A549 (cell line): ENCODE measurements around the gene GIT1.

Source experiments
- CEBPB ChIP-seq, 2 experiments: fragments of >200 bp in 1 of 2; sonication (Bioruptor Twin) in 1 of 2; formaldehyde crosslinking in 1 of 2; IDR thresholded peaks; 2 replicates each; pipeline ENCODE4 v1.6.1; 2012 to 2016
- CHD2 ChIP-seq: fragments of 150-350 bp; IDR thresholded peaks from 2 replicates; pipeline ENCODE4 v1.6.1; 2014; ENCODE audit warnings: low read length; ENCODE audit not compliant: partially characterized antibody
- CTCF ChIP-seq: fragments of >200 bp; sonication (Bioruptor Twin); formaldehyde crosslinking; IDR thresholded peaks from 3 replicates; pipeline ENCODE4 v1.5.1; 2016
- EHF ChIP-seq: fragments of 250-450 bp; sonication (Bioruptor Pico); IDR thresholded peaks from 2 replicates; pipeline ENCODE4 v1.5.0; 2020; ENCODE audit warnings: mild to moderate bottlenecking
- EP300 ChIP-seq, 2 experiments: fragments of >200 bp; sonication (Bioruptor Twin); formaldehyde crosslinking; IDR thresholded peaks; 2 replicates in 1 of 2; 3 replicates in 1 of 2; pipeline ENCODE4 v1.6.1; 2016 to 2017
- JUN ChIP-seq, 2 experiments: fragments of >200 bp; sonication (Bioruptor Twin); formaldehyde crosslinking; IDR thresholded peaks; 2 replicates in 1 of 2; 3 replicates in 1 of 2; pipeline ENCODE4 v1.6.1; 2016 to 2017
- JUNB ChIP-seq: fragments of >200 bp; sonication (Bioruptor Twin); formaldehyde crosslinking; IDR thresholded peaks from 2 replicates; pipeline ENCODE4 v1.6.1; 2016
- KDM5A ChIP-seq: fragments of 200-600 bp; sonication (generic); IDR thresholded peaks from 2 replicates; pipeline ENCODE4 v1.6.1; 2016; ENCODE audit warnings: antibody characterized with exemption, mild to moderate bottlenecking
- POLR2AphosphoS2 ChIP-seq: conservative IDR thresholded peaks from 2 replicates; pipeline ENCODE4 v1.6.1; 2012; ENCODE audit warnings: low read length, improper control_type of control experiment, inconsistent platforms
- RFX5 ChIP-seq: fragments of 450-650 bp; IDR thresholded peaks from 2 replicates; pipeline ENCODE4 v1.7.1; 2014; ENCODE audit warnings: antibody characterized with exemption, mild to moderate bottlenecking, moderate library complexity
- ZFP36 ChIP-seq: fragments of 450-650 bp; IDR thresholded peaks from 2 replicates; pipeline ENCODE4 v1.6.1; 2014; ENCODE audit warnings: borderline replicate concordance; ENCODE audit not compliant: partially characterized antibody

DNA sequence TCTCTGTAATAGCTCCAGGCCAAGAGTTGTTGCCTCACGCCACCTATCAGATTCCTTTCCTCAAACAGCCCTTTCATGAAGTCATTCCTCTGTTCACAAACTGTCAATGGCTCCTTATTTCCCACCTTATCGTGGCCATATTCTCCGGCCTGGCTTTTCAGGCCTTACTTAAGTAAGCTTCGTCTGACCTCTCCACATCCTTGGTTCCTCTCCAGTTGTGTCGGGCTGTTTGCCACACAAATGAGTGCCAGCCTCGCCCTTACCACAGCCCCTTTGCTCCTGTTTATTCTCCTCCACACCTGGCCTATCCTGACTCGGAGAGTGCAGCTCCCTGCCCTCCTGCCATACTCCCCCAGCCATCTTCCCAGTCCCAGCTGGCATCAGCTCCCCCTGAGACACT is 18.9 kb downstream of the GIT1 start:
- TF ChIP-seq CTCF (no peak), RFX5 (no peak), POLR2AphosphoS2 (no peak), ZFP36 (no peak), EP300 (IDR thresholded peaks at IDR 0.05) (no peak), CHD2 (no peak), CEBPB (IDR thresholded peaks at IDR 0.05) (no peak), KDM5A (no peak), EHF (CRISPR knock-in tag) (no peak), JUNB (no peak), JUN (IDR thresholded peaks at IDR 0.05) (no peak)
